Measurements from ENCODE around the gene TCIRG1.

- no peak for TF ChIP-seq CTCF (IDR thresholded peaks at IDR 0.05)
- TF ChIP-seq POLR2A (IDR thresholded peaks at IDR 0.05), result no peak
- TF ChIP-seq POLR2AphosphoS5 (IDR thresholded peaks at IDR 0.05; ENCODE audit: insufficient read depth in 1 of 2, low read depth in 1 of 2), result no peak
Measured at GRCh38 chr11:68019486-68019885, 19.3 kb upstream of the TCIRG1 start.
